Measurements from ENCODE around the gene NARS2.
"Not testable (repeated sequence)": the region's sequence is repeated elsewhere in the genome, so short reads cannot be mapped to it uniquely, and the experiment has no call there.

Gene NARS2

GRCh38 chr11:78576549-78577097 is 2.0 kb upstream of the NARS2 start:
- DNase-seq, result no peak

GRCh38 chr11:78575478-78575877 is 814 bp upstream of the NARS2 start:
- no peak for DNase-seq

GRCh38 chr11:78573681-78574080 is 983 bp downstream of the NARS2 start:
- no peak for DNase-seq

- DNase-seq, result no peak
These were observed 1.4 kb downstream of the NARS2 start for GRCh38 chr11:78573271-78573670.

GRCh38 chr11:78572394-78572793 is 2.3 kb downstream of the NARS2 start:
- DNase-seq, result no peak

- DNase-seq, result no peak
These were observed 4.6 kb downstream of the NARS2 start for GRCh38 chr11:78570031-78570430.

- no peak for DNase-seq
These were observed 7.5 kb downstream of the NARS2 start for GRCh38 chr11:78567209-78567608.

GRCh38 chr11:78564490-78565467 is 9.9 kb downstream of the NARS2 start:
- DNase-seq, result peak in 6 of 51 donors; percentile 2 to 67 (median 24)

- DNase-seq, result not testable (repeated sequence)
These were observed 10.6 kb downstream of the NARS2 start for GRCh38 chr11:78564037-78564436.

- not testable (repeated sequence) for DNase-seq
These were observed 11.6 kb downstream of the NARS2 start for GRCh38 chr11:78563090-78563489.

- no peak for DNase-seq
These were observed 12.3 kb downstream of the NARS2 start for GRCh38 chr11:78562398-78562797.

GRCh38 chr11:78560826-78561484 is 13.7 kb downstream of the NARS2 start:
- no peak for DNase-seq

- DNase-seq, result no peak
These were observed 14.5 kb downstream of the NARS2 start for GRCh38 chr11:78560153-78560552.

- DNase-seq, result no peak
These were observed 17.4 kb downstream of the NARS2 start for GRCh38 chr11:78557236-78557635.

- no peak for DNase-seq
These were observed 19.1 kb downstream of the NARS2 start for GRCh38 chr11:78555592-78555991.

- DNase-seq, result no peak
These were observed 21.8 kb downstream of the NARS2 start for GRCh38 chr11:78552881-78553280.

- DNase-seq, result not testable (repeated sequence)
These were observed 22.5 kb downstream of the NARS2 start for GRCh38 chr11:78552139-78552538.

- DNase-seq, result no peak
These were observed 23.6 kb downstream of the NARS2 start for GRCh38 chr11:78551066-78551465.

GRCh38 chr11:78549624-78550409 is 24.8 kb downstream of the NARS2 start:
- DNase-seq, result no peak

GRCh38 chr11:78548911-78549590 is 25.6 kb downstream of the NARS2 start:
- peak in 1 of 51 donors; percentile 3 for DNase-seq
